ENCODE results near the gene NMT1.

The NMT1 gene

DNA sequence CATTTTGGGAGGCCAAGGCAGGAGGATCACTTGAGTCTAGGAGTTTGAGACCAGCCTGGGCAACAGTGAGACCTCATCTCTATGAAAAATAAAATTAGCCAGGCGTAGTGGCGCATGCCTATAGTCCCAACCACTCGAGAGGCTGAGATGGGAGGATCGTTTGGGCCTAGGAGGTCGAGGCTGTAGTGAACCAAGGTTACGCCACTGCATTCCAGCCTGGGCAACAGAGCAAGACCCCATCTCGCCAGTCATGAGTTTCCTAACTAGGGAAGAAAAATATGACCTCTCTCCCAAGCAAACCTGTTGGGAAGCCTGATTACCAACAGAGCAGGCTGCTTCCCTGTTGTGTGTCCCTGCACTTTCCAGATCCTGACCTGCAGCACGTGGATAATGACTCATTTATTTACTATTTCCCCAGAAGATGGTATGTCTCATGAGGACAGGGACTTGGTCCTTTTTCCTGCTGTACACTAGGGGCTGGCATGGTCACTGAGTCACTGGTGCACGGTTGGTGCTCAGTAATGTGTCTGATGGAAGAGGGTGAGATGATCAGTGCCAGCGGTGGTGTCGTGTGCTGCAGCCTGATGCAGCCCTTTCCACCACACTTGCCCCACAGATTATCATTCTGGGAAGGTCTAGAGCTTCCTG is 30.8 kb downstream of the NMT1 start:
- H3K36me3 ChIP-seq (ENCODE audit: low read depth) = peaks cover 91% of the 10 kb centered on the region
- H3K4me3 ChIP-seq (ENCODE audit: severe bottlenecking) = no peak overlapping the region
- peaks cover 17% of the 10 kb centered on the region for H3K4me1 ChIP-seq (ENCODE audit: insufficient read depth, poor library complexity, severe bottlenecking)
- H3K27ac ChIP-seq (ENCODE audit: poor library complexity, severe bottlenecking) = peak overlapping the region; percentile 81
- TF ChIP-seq, protein P1, sequence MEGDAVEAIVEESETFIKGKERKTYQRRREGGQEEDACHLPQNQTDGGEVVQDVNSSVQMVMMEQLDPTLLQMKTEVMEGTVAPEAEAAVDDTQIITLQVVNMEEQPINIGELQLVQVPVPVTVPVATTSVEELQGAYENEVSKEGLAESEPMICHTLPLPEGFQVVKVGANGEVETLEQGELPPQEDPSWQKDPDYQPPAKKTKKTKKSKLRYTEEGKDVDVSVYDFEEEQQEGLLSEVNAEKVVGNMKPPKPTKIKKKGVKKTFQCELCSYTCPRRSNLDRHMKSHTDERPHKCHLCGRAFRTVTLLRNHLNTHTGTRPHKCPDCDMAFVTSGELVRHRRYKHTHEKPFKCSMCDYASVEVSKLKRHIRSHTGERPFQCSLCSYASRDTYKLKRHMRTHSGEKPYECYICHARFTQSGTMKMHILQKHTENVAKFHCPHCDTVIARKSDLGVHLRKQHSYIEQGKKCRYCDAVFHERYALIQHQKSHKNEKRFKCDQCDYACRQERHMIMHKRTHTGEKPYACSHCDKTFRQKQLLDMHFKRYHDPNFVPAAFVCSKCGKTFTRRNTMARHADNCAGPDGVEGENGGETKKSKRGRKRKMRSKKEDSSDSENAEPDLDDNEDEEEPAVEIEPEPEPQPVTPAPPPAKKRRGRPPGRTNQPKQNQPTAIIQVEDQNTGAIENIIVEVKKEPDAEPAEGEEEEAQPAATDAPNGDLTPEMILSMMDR (IDR thresholded peaks at IDR 0.05; ENCODE audit: poor library complexity, severe bottlenecking) = no peak
- ATAC-seq (ENCODE audit: low read depth) (no peak), DNase-seq (ENCODE audit: low spot score) (no peak)
- H3K27me3 ChIP-seq (ENCODE audit: insufficient read depth, poor library complexity, severe bottlenecking) = no peaks in the 10 kb centered on the region
- no peaks in the 10 kb centered on the region for H3K9me3 ChIP-seq (ENCODE audit: severe bottlenecking)

- H3K36me3 ChIP-seq (ENCODE audit: low read depth) = peaks cover 91% of the 10 kb centered on the region
- DNase-seq (ENCODE audit: low spot score) (peak; percentile 94), ATAC-seq (ENCODE audit: low read depth) (peak; percentile 100)
- H3K9me3 ChIP-seq (ENCODE audit: severe bottlenecking) = no peaks in the 10 kb centered on the region
- H3K27ac ChIP-seq (ENCODE audit: poor library complexity, severe bottlenecking) = peak overlapping the region; percentile 81
- no peak overlapping the region for H3K4me3 ChIP-seq (ENCODE audit: severe bottlenecking)
- no peaks in the 10 kb centered on the region for H3K27me3 ChIP-seq (ENCODE audit: insufficient read depth, poor library complexity, severe bottlenecking)
- peaks cover 17% of the 10 kb centered on the region for H3K4me1 ChIP-seq (ENCODE audit: insufficient read depth, poor library complexity, severe bottlenecking)
- TF ChIP-seq, protein P1 (IDR thresholded peaks at IDR 0.05; ENCODE audit: poor library complexity, severe bottlenecking) = no peak
Observed at GRCh38 chr17:45092911-45093430, 31.9 kb downstream of the NMT1 start.

- H3K9me3 ChIP-seq (ENCODE audit: severe bottlenecking) = no peaks in the 10 kb centered on the region
- peak overlapping the region; percentile 81 for H3K27ac ChIP-seq (ENCODE audit: poor library complexity, severe bottlenecking)
- ATAC-seq (ENCODE audit: low read depth) = no peak
- H3K4me3 ChIP-seq (ENCODE audit: severe bottlenecking) = no peak overlapping the region
- peaks cover 91% of the 10 kb centered on the region for H3K36me3 ChIP-seq (ENCODE audit: low read depth)
- no peak for DNase-seq (ENCODE audit: low spot score)
- H3K4me1 ChIP-seq (ENCODE audit: insufficient read depth, poor library complexity, severe bottlenecking) = peaks cover 17% of the 10 kb centered on the region
- H3K27me3 ChIP-seq (ENCODE audit: insufficient read depth, poor library complexity, severe bottlenecking) = no peaks in the 10 kb centered on the region
- TF ChIP-seq, protein P1 (IDR thresholded peaks at IDR 0.05; ENCODE audit: poor library complexity, severe bottlenecking) = no peak
Observed at GRCh38 chr17:45093444-45094110, 32.5 kb downstream of the NMT1 start.

DNA sequence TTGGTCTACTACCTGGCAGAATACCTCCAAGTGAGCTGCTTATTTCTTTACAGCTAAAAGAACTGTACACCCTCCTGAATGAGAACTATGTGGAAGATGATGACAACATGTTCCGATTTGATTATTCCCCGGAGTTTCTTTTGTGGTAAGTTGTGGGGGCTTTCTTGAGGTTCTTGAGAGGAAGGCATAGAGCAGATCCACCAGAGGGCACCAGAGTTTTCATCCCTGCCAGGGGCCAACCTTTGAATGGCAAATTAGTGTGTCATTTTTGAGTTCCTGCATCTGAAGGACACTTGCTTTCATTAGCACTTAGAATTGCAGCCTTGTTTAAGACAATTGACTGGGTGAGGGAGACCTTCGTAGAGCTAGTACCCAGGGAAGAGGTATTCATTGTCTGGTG is 35.0 kb downstream of the NMT1 start:
- no peaks in the 10 kb centered on the region for H3K27me3 ChIP-seq (ENCODE audit: insufficient read depth, poor library complexity, severe bottlenecking)
- H3K4me3 ChIP-seq (ENCODE audit: severe bottlenecking) = no peak overlapping the region
- no peak for ATAC-seq (ENCODE audit: low read depth)
- no peak for DNase-seq (ENCODE audit: low spot score)
- TF ChIP-seq, protein P1 (IDR thresholded peaks at IDR 0.05; ENCODE audit: poor library complexity, severe bottlenecking) = peak; percentile 69
- no peaks in the 10 kb centered on the region for H3K9me3 ChIP-seq (ENCODE audit: severe bottlenecking)
- peaks cover 88% of the 10 kb centered on the region for H3K36me3 ChIP-seq (ENCODE audit: low read depth)
- peaks cover 17% of the 10 kb centered on the region for H3K4me1 ChIP-seq (ENCODE audit: insufficient read depth, poor library complexity, severe bottlenecking)
- H3K27ac ChIP-seq (ENCODE audit: poor library complexity, severe bottlenecking) = no peak overlapping the region

GRCh38 chr17:45096926-45097325 is 35.8 kb downstream of the NMT1 start:
- no peak for ATAC-seq (ENCODE audit: low read depth)
- Histone ChIP-seq H3K4me3 (ENCODE audit: severe bottlenecking) (no peak overlapping the region), H3K27ac (ENCODE audit: poor library complexity, severe bottlenecking) (no peak overlapping the region), H3K9me3 (ENCODE audit: severe bottlenecking) (no peaks in the 10 kb centered on the region), H3K36me3 (ENCODE audit: low read depth) (peaks cover 85% of the 10 kb centered on the region), H3K27me3 (ENCODE audit: insufficient read depth, poor library complexity, severe bottlenecking) (no peaks in the 10 kb centered on the region), H3K4me1 (ENCODE audit: insufficient read depth, poor library complexity, severe bottlenecking) (peaks cover 15% of the 10 kb centered on the region)
- no peak for DNase-seq (ENCODE audit: low spot score)
- TF ChIP-seq, protein P1 (IDR thresholded peaks at IDR 0.05; ENCODE audit: poor library complexity, severe bottlenecking) = no peak
